Myocyte (in vitro differentiated cells): ENCODE measurements around the gene HOXC10. TPM values are rescaled to one million over a fixed set of nuclear protein-coding genes. Genes with fewer than 3 reads are reported as not detected.

Experiments used
- DNase-seq: peaks from one replicate; pipeline ENCODE4 v3.0.0-alpha.2; 2012; ENCODE audit warnings: low read depth
- total RNA-seq: library from RNA; depleted of rRNA; stranded (reverse); fragments of >200 nt; gene quantifications from 2 replicates; pipeline ENCODE4 v1.2.3, GENCODE V29; 2014

Gene HOXC10
- total RNA-seq, 1 donor from 2014 or later = 3.7 TPM

DNA sequence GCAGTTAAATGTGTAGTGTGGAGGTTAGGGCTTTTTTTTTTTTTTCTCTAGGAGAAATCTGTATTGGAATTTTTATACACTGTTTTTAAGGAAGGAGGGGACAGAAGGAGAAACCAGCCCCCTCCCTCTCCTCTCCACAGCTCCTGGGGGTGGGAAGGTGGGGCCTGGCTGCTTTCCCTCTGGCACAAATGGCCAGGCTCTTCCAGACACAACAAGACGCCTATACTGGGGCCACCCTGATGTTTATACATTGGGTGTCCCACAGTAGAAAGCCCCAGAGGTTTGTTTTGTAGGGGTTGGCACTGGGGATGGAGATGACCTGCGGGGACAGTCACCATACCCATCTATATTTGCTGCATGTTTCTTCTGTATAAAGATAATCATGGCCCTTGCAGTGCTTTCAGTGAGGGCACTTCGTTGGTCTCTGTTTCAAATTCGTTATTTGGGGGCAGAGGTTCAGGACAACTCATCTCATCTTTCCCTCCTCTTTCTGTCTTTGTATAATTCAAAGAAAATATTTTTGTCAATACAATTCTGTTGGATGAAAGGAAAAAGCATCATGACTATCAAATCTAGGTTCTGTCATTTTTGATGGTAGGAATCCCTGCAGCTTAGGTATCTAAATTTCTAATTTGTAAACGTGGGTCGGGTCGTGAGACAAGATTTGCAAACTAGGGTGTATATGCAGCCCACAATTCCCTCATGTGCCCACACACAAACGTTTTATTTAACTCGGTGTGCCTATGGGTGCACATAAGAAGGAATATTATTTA lies 7.9 kb upstream of the HOXC10 start:
- no peak for DNase-seq

DNA sequence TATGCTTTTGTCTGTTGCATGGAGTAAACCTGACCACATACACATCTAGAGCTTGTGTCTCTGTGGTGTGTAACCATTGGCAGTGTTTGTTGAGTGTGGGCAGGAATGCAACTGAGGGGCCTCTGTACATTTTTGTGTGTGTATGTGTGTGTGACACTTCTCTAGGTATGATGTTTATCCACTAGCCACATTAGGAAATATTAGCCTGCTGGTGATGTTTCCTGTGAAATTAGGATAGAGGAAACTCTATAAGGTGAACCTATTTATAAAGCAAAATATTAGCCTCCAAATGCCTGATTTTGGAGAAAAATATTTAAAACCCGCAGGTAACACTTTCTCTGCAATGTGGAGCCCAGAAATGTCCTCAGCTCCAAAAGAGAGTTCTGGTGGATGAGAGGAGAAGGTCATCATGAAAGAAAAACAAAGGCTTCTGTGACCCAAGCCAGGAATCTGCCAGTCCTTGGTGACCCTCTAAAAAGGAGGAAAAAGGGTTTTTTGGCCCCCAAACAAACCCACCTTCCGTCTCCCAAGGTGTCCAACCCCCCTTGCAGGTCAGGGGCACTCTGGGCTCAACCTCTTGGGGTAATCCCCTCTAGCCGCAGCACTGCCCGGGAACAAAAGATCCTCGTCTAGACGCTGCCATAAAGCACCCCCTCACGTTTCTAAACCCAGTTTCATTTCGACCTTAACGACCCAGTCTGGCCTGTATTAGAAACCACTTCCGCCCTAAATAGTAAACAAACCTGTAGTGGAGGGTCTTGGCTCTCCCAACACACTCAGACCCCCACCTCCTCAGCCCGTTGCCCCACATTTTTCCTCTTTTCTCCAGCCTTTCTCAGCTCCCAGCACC lies 7.1 kb upstream of the HOXC10 start:
- DNase-seq = no peak

DNA sequence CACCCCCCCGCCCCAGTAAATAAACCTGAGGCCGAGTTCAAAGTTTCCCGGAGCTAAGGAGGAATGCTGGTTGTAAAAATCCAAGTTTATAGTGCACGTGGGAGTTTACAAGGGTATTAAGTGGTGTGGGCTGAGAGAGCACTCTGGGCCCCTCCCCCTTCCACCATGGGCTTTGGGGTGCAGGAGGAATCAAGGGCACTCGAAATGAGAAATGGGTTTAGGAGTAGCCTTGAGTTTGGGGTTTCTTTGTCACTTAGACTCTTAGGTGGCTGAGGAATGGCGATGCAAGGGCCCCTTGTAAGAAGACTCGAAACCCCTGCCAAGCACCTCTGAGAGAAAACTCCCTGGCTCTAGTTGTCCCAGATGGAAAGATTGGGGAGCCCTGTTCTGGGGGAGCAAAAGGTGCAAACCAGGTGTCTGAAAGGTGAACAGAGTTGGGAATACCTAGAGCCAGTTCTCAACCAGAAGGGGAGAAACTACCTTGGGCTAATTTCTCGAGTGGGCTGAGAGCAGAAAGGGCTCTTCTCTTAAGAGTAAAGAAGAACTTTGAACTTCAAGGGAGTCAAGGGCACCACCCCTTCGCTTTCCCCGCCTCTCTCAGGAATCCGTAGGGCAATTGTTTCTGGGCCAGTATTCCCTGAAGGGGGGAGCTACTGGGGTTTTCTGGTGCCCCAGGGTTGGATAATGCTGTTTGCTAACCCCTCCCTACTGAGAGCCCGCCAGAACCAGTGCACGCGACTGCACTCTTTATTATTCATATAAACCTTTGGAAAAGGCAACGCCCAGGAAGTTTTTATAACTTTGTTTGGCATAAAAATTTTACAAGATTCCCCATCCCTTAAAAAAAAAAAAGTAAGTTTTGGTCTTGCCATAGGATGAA lies 6.2 kb upstream of the HOXC10 start:
- DNase-seq = no peak

DNA sequence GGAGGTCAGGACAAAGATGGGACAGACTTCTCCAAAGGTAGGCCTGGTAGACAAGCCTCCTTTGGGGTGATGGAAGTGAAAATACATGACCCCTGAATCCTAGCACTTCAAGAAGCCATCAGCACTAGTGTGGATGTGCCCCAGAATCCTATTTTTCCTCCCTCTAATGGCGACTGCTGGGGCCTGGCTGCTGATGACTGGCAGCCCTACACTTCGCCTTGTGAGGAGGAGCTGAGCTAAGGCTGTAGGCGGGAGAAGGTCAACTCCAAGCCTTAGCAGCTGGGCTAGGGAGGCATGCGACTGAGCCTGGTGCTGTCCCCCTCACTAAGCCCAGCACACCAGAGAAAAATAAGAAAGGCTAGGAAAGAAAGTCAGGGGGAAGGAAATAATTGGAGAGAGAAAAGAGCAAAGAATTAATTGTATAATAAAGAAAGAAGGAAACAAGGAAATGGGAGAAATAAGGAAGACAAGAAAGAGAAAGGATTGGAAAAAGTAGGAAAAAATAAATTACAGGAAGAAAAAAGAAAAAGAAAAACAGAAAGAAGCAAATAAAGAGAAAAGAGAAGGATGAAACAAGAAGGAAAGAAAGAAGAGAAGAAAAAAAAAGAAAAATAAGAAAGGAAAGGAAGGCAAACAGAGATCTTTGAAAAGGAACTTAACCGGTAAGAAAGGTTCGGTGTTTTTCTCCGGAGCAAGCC lies 4.7 kb upstream of the HOXC10 start:
- no peak for DNase-seq

DNA sequence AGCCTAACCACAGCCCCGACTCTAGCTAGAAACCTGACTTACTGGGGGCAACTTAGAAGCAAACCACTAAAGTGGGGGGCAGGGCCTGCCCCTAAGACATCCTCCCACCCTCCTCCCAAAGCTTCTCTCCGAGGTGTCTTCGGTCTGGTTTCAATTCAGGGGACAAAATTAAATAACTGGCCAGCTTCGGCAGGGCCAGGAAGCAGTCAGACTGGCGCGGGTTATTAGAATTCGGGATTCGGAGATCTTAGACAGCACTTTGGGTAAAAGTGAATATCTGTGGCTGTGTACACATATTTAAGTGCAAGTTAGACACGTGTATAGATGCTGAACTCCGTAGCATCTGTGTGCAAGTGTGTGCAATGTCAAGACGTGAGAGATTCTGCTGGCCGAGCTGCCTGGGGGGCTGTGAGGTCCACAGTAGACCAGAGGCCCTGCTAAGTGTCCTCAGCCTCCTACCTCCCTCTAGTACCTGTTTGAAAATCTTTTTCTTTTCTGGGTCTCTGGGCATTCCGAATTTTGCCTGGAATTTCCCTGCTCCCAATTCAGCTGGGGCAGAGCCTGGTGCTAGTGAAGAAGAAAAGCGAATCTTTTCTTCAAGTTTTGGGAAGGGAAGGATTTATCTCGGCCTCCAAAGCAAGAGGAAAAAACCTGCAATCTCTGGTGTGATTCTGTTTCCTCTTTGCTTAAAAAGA lies 4.0 kb upstream of the HOXC10 start:
- no peak for DNase-seq

DNA sequence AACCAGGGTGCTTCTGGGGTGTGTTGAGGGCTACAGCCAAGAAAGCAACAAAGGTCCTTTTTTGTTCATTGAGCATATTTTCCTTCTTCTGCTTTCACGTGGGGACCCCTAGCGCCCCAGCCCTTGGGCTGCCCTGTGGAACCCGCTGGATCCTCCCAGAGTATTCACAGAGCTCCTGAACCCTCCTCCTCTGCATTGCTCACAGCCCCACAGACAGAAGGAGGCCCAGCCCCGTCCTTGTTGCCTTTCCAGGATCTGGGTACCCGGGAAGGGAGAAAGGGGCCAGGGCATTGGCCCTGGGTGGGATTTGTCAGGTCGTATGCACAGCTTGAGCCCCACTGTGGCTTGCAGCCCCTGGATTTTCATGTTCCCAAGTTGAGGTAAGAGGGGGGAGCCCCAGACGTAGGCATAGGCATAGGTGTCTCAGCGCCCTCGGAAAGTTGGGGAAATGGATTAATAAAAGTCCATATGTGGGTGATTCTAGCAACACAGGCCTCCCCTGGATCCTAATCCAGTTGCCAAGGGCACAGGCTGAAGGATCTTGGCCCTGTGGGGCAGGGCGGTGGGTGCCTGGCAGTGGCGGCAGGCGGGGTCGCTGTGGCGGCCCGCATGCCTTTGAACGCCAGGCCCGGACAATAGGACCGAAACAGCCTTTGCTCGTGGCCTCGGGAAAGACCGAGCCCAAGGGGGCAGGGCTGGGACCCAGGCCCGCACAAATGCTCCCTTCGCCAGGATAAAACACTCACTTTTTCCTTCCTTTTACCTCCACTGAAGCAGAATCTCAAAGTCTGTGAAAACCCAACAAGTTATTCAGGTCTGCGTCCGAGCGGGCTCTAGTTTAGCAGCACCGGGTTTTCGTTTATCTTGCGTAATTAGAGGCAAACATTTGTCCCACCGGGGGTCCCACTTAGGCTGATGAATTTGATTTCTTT lies 3.0 kb upstream of the HOXC10 start:
- no peak for DNase-seq

DNA sequence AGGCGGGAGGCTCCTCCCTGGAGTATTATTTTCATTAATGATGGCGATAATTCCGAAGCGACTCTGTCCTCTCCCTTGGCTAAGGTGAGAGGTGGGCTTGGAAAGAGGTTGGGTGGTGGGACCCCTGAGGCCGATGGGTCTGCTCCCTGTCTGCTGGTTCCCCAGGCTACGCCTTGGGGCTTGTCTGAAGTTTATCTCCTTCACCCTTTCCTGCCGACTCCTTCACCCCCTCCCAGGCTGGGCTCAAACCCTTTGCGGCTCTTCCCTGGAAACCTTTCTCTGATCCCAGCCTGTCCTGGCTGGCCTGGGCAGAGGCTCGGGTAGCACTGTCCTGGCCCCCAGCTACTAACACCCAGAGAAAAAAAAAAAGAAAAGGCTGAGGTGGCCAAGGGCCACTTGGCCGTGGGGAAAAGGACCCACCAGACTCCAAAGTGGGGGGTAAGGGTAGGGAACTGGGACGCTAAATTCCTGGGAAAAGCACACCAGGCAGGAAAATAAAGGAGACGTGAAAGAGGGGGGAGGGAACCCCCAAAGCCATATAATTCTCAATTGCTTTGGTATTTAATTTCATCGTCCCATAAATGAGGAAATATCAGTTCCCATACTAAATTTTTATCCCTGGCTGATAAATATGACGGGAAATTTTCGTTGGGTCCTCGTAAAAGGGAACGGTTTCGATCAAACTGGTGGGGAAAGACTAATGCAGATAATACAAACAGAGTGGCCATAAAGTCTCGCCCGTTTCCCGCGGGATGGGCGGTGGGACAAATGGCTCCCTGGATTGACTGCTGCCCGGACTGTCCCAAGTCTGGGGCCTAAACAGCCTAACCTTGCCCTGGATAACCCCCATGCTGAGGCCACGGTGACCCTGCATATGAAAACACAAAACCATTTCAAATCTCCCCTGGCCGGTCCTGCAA lies 2.0 kb upstream of the HOXC10 start:
- no peak for DNase-seq

DNA sequence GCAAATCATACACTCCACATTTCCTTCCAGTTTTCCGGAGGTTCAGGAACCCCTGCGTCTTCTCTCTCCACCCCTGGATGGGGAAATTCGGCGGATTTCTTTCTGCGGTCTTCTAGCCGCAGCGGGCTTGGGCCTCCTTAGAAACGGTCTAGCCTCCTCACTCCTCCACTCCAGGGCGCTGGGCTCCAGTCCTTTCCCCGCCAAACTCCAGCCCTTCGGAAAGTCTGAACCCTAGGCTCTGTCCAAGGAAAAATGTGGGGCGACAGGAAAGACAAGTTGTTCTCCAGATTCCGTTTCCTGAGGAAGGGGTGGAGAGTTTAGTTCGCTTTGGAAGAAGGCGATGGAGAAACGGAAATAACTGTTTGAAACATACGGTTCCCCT lies 1.4 kb upstream of the HOXC10 start:
- no peak for DNase-seq

DNA sequence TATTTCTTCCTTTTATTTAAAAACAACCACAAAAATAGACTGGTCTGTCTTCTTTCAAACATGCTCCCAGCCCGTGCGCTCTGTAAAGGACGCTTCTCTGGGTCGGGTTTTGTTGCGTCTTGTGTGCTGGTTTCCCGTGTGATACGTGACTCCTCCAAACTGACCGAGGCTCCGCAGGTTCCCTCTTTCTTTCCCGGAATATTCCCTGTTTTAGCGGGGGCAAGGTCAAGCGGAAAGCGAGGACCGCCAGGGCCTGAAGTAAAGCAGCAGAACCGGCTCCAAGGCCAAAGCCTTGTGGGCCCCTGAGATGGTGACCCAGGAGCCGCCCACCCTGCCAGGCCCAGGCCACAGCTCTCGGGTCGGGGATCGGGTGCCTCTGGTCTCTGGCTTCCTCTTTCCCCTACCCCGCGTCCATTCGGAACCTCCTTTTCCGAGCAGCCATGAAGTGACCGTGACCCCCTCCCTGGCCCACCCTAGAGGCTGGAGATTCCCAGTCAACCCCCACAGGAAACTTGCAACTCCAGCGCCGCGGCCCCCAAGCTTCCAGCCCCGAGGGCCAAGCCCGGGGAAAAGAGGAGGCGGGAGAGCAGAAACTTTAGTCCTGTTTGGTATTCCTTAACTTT lies 885 bp upstream of the HOXC10 start:
- DNase-seq = no peak

DNA sequence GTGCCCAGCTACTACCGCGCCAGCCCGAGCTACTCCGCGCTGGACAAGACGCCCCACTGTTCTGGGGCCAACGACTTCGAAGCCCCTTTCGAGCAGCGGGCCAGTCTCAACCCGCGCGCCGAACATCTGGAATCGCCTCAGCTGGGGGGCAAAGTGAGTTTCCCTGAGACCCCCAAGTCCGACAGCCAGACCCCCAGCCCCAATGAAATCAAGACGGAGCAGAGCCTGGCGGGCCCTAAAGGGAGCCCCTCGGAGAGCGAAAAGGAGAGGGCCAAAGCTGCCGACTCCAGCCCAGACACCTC lies 697 bp downstream of the HOXC10 start:
- no peak for DNase-seq

DNA sequence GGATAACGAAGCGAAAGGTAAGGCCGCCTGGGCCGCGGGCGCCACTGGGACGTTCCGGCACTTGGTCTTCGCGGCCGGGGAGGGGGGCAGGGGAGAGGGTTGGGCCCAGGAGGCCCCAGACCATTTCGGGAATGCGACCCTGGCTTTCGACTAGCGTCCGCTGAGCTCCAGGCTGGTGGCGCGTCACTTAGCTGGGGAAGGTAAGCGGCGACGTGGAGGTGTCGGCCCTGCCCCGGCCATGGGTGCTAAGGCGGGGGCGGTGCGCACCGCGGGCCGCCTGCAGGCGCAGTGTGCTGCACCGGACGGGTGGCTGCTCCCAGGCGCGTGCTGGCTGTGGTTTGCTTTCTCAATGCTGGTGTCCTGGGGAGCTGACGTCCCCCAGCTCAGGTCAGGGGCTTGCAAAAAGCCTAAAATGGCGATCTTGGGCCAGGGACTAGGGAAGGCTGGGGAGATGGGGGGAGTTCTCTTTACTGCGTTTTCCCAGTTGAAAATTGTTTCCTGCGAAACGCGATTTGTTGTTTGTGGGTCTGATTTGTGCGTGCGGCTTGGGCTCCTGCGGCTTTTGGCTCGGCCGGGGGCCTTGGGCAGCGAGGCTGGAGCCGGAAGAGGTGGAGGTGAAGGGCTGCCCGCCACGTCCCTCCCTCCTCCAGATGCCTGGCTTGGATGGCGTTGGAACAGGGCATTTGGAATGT lies 1.2 kb downstream of the HOXC10 start:
- DNase-seq = no peak

DNA sequence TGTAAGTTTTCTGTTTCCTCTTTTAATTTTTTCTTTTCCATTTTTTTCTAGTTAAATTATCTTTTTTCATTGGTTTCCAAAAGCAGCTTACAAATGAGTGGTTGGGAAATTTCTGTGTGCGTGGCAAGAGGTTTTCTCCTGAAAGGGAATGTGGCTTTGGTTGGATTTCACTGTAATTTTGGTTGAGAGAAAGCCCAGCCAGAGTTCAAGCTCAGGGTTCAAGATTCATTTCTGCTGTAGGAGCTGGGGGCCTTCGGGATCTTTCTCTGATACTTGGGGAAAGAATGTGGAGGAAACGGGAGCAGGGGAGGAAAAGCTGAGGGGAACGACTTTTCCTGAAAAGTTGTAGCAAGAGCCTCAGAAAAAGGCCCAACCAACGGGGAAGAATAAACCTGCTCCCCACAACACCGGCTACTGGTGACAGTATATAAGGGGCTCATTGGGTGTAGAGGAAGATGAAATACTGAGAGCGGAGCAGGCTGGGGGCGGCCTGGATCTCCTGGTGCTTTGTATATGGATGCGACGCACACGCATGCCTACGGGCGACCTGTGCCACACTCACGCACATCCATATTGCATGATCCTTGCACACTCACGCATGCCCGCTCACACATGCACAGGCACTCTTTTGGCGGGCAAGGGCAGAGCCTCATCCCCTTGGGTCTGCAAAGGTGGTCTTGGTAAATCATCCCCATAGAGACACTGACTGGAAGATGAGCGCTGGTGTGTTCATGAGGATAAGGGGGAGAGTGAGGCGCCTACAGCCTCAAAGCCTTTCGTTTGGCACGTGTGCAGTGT lies 1.9 kb downstream of the HOXC10 start:
- DNase-seq = no peak

DNA sequence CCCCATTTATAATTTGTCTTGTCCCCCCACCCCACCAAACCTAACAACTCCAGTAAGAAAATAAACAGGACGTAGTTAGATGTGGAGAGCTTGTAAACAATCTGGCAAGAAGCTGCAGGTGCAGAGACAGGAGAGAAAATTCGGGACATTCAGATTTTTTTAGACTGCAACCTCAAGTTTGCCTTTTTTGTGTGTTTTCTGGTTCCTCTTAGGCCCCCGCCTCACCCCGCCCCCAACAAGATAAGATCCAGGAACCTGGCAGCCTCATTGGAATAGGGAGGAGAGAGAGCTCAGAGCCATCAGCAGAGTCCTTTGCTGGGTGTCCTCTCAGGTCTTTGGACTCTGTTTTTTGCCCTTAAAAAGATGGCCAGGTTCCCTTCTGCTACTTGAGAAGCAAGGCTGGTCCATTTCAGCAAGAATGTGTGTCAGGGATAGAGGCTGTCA lies 2.9 kb downstream of the HOXC10 start:
- DNase-seq = no peak

DNA sequence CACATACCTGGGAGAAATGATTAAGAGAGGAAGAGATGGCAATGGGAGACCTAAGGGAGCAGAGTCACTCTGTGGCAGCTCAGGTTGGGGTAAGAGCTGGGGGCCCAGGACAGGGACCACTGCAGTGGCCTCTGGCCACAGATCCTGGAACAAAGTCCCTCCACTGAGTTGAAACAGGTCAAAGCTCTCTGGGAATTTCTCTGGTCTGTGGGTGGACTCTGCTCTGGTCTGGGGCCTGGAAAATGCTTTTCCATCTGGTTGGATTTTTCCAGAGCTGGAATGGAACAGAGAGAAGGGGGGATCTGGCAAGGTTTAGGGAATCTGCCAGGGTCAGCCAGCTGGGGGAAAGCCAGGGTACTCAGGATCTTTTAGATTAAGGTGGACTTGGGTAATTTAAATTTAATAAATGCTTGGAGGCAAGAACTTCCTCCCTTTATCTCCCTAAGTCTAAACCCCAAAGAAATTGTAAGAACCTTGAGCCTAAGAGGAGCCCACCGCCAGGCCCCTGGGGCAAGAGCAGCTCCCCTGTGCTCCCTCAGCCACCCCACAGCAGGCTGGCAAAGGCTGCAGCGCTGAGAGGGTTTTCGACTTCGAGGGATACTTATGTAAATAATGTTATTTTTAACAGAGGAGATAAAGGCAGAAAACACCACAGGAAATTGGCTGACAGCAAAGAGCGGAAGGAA lies 3.7 kb downstream of the HOXC10 start:
- DNase-seq = no peak

DNA sequence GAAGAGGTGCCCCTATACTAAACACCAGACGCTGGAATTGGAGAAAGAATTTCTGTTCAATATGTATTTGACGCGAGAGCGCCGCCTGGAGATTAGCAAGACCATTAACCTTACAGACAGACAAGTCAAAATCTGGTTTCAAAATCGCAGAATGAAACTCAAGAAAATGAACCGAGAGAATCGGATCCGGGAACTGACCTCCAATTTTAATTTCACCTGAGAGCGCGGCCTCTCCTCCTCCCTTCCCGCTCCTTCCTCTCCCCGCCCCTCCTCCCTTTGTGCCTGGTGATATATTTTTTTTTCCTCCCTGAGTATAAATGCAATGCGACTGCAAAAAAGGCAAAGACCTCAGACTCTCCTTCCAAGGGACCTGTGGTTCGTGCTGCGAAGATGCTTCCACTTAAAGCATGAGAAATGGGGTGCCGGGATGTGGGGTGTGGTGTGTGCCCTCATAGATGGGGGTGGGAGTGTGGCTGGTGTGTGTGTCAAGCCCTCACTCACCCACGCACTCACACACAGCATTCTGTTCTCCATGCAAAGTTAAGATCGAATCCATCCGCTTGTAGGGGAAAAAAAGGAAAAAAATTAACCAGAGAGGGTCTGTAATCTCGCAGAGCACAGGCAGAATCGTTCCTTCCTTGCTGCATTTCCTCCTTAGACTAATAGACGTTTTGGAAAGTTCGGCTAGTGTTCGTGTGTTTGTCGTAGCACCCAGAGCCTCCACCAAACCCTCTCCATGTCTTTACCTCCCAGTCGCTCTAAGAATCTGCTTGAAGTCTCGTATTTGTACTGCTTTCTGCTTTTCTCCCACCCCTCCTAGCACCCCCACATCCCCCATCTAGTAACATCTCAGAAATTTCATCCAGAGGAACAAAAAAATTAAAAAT lies 4.5 kb downstream of the HOXC10 start:
- no peak for DNase-seq
